ENCODE measurements around the gene KRTAP12-2. TPM values are rescaled to one million over a fixed set of nuclear protein-coding genes. Genes with fewer than 3 reads are reported as not detected.
A peak's percentile ranks its signal among the peaks of the same experiment; 100 is the strongest.

The KRTAP12-2 gene
- total RNA-seq (not detected), polyA plus RNA-seq (not detected)
- long read RNA-seq, donor 1 = 0 reads
- long read RNA-seq, donor 2 = 0 reads
- long read RNA-seq, donor 3 = 0 reads
- long read RNA-seq, donor 4 = 0 reads

- intact Hi-C loops (cut with DNase I) = no loop called here
- 66% methylated on average over 19 of the region's 19 CpGs for WGBS
- H3K27me3 ChIP-seq (ENCODE audit: control insufficient read depth, insufficient read depth) = no peaks in the 10 kb centered on the region
- H3K4me1 ChIP-seq (ENCODE audit: control insufficient read depth, insufficient read depth, low read length) = no peaks in the 10 kb centered on the region
- H3K4me3 ChIP-seq (ENCODE audit: low read length) = no peak within 1 kb of the TSS
- no peaks in the 10 kb centered on the region for H3K9me3 ChIP-seq (ENCODE audit: control insufficient read depth, low read length)
- DNase-seq (peak; percentile 45 to 73 (median 58)), ATAC-seq (peak; percentile 86 to 87)
- H3K27ac ChIP-seq (ENCODE audit: low read length) = no peak within 1 kb of the TSS
Measured at GRCh38 chr21:44666401-44667320, at the start of gene KRTAP12-2. TSS of gene KRTAP12-2 (minus strand) at chr21:44666927. CDS start at chr21:44666886, 41 bp downstream.

GRCh38 chr21:44714905-44715304 lies 48.2 kb upstream of the KRTAP12-2 start:
- Histone ChIP-seq H3K4me1 (ENCODE audit: control insufficient read depth, insufficient read depth, low read length) (no peaks in the 10 kb centered on the region), H3K4me3 (ENCODE audit: low read length) (no peak overlapping the region), H3K27ac (ENCODE audit: low read length) (no peak overlapping the region), H3K27me3 (ENCODE audit: control insufficient read depth, insufficient read depth) (no peaks in the 10 kb centered on the region), H3K9me3 (ENCODE audit: control insufficient read depth, low read length) (no peaks in the 10 kb centered on the region)
- intact Hi-C loops (cut with DNase I) = no loop called here
- DNase-seq (no peak), ATAC-seq (no peak)
- WGBS = 23% methylated on average over 8 of the region's 8 CpGs

GRCh38 chr21:44713846-44714245 lies 47.1 kb upstream of the KRTAP12-2 start:
- Histone ChIP-seq H3K27me3 (ENCODE audit: control insufficient read depth, insufficient read depth) (no peaks in the 10 kb centered on the region), H3K4me1 (ENCODE audit: control insufficient read depth, insufficient read depth, low read length) (no peaks in the 10 kb centered on the region), H3K4me3 (ENCODE audit: low read length) (no peak overlapping the region), H3K9me3 (ENCODE audit: control insufficient read depth, low read length) (no peaks in the 10 kb centered on the region), H3K27ac (ENCODE audit: low read length) (no peak overlapping the region)
- DNase-seq = no peak
- ATAC-seq = no peak
- intact Hi-C loops (cut with DNase I) = no loop called here
- 86% methylated on average over 10 of the region's 10 CpGs for WGBS

DNA sequence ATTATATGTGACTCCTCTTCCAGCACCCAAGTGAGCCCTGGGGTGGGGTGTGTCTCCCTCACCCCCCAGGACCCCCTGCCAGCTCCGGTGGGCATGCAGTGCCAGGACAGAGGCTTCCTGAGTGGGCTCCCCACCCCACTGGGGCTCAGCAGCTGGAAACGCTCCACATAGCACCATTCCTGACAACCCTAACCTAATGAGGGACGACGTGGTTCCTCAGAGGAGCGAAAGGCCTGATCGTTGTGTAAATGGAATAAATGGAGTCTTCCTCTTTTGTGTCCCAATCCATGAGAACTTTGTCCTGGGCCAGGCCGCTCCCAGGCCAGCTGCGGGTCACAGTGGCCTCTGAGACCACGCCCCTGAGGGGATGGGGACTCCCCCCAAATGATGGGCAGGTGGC lies 46.4 kb upstream of the KRTAP12-2 start:
- no peak overlapping the region for H3K4me3 ChIP-seq (ENCODE audit: low read length)
- ATAC-seq (no peak), DNase-seq (peak in 1 of 3 donors; percentile 18)
- no peaks in the 10 kb centered on the region for H3K27me3 ChIP-seq (ENCODE audit: control insufficient read depth, insufficient read depth)
- intact Hi-C loops (cut with DNase I) = no loop called here
- H3K9me3 ChIP-seq (ENCODE audit: control insufficient read depth, low read length) = no peaks in the 10 kb centered on the region
- H3K27ac ChIP-seq (ENCODE audit: low read length) = no peak overlapping the region
- WGBS = 65% methylated on average over 9 of the region's 9 CpGs
- H3K4me1 ChIP-seq (ENCODE audit: control insufficient read depth, insufficient read depth, low read length) = no peaks in the 10 kb centered on the region

DNA sequence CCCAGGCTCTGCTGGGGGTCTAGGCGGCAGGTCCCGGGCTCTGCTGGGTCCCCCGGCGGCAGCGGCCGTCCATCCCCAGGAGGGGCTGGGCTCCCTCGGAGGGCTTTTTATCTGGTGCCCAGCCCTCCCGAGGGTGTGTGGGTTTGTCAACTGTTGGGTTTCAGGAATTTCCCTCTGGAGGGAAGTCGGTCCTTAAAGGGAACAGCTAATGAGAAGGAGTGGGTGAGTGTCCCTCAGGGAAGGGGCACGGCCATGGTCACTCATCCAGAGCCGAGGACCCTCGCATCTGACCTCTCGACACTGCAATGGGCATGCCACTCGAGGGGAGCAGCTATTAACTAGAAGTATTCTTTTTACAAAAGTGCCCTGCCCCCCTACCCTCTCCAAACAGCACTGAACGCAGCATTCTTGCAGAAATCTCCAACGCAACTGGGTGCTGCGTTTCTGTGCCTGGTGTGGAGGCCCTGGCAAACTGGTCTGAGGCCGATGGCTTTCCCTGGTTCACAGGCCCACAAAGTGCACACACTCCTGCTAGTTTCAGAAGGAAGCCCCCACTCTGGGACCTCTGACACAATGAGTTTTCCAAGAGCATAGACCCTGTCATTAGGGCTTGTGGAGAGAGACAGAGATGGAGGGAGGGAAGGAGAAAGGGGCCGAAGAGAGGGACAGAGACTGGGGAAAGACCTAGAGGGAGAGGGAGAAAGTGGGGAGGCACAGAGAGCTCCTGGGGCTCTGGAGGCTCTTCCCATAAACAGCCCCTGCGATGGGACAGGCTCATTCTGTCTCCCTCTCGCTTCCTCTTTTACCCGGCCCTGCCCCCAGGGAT lies 45.7 kb upstream of the KRTAP12-2 start:
- intact Hi-C loops (cut with DNase I) = no loop called here
- no peak overlapping the region for H3K4me3 ChIP-seq (ENCODE audit: low read length)
- H3K4me1 ChIP-seq (ENCODE audit: control insufficient read depth, insufficient read depth, low read length) = no peaks in the 10 kb centered on the region
- H3K27me3 ChIP-seq (ENCODE audit: control insufficient read depth, insufficient read depth) = no peaks in the 10 kb centered on the region
- H3K9me3 ChIP-seq (ENCODE audit: control insufficient read depth, low read length) = no peaks in the 10 kb centered on the region
- no peak for ATAC-seq
- DNase-seq = peak in 1 of 3 donors; percentile 15
- WGBS = 19% methylated on average over 22 of the region's 22 CpGs
- no peak overlapping the region for H3K27ac ChIP-seq (ENCODE audit: low read length)

DNA sequence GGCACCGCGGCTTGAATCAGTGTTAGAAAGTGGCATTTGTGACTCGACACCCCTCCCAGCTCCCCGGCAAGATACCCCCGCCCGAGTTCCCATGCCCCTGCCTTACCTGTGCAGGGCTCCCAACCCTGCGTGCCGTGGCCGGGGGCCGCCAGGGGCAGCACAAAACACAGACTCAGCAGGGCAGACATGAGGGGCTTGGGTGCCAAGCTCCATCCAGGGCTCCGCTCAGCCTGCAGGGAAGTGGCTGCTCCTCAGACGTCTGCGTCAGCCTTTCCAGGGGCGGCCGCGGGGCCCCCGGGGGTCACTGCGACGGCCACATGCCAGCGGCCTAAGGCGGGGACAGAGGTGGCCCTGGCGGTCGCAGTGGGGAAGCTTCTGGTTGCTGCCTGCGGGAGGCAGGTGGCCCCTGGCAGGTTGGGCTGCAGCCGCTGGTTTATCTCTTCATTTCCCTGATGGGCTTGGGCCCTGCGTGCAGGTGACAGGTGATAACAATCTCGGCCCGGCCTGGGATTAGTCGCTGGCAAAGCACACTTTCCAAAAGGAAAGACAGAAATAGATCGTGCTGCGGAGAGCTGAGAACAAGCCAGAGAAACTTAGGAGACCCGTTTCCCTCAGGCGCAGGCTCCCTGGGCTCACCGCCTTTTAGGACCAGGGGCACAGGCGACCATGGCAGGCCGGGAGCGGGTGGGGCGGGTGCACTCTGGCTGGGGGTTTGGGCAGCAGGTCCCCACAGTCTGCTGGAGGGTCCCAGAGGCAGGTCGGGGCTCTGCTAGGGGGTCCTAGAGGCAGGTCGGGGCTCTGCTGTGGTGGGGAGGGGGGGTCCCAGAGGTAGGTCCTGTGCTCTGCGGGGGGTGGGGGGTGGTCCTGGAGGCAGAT lies 44.8 kb upstream of the KRTAP12-2 start, which contains the start of gene TSPEAR:
Gene TSPEAR (minus strand): TSS at position 246 of the 876 bp plus-strand sequence. CDS start 58 bp downstream, at position 188.
- Histone ChIP-seq H3K4me3 (ENCODE audit: low read length) (no peak within 1 kb of the TSS), H3K27ac (ENCODE audit: low read length) (no peak within 1 kb of the TSS), H3K27me3 (ENCODE audit: control insufficient read depth, insufficient read depth) (no peaks in the 10 kb centered on the region), H3K9me3 (ENCODE audit: control insufficient read depth, low read length) (no peaks in the 10 kb centered on the region), H3K4me1 (ENCODE audit: control insufficient read depth, insufficient read depth, low read length) (no peaks in the 10 kb centered on the region)
- WGBS = 1% methylated on average over 41 of the region's 41 CpGs
- intact Hi-C loops (cut with DNase I) = no loop called here
- ATAC-seq = no peak
- peak in 1 of 3 donors; percentile 12 for DNase-seq

DNA sequence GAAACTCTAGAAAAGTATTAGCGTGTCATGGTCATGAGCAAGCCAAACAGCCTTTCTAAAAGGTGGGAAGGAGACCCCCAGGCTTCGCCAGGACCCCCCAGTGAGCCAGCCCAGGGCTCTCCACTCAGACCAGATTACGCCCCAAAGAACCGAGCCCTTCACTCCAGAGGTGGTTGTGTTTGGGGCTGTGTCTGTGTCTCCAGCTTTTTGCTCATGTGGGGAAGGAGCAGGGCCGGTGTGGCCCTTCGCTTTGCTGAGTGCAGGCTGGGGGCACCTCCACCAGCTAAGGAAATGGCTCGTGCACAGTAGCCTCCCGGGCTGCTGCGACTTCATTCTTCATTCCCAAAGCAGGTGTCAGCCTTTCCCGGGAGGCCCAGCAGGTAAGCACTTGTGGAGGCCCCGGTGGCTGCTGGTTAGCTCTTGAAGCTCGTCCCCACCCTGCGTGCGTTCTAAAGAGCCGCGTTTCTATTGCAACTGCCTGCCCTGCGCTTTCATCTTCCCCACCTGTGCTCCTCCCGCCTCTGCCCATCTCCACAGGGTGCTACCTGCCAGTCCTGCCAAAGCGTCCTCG lies 44.1 kb upstream of the KRTAP12-2 start:
- Histone ChIP-seq H3K9me3 (ENCODE audit: control insufficient read depth, low read length) (no peaks in the 10 kb centered on the region), H3K27ac (ENCODE audit: low read length) (no peak overlapping the region), H3K27me3 (ENCODE audit: control insufficient read depth, insufficient read depth) (no peaks in the 10 kb centered on the region), H3K4me3 (ENCODE audit: low read length) (no peak overlapping the region), H3K4me1 (ENCODE audit: control insufficient read depth, insufficient read depth, low read length) (no peaks in the 10 kb centered on the region)
- ATAC-seq = no peak
- peak in 1 of 3 donors; percentile 22 for DNase-seq
- 7% methylated on average over 20 of the region's 20 CpGs for WGBS
- intact Hi-C loops (cut with DNase I) = no loop called here

DNA sequence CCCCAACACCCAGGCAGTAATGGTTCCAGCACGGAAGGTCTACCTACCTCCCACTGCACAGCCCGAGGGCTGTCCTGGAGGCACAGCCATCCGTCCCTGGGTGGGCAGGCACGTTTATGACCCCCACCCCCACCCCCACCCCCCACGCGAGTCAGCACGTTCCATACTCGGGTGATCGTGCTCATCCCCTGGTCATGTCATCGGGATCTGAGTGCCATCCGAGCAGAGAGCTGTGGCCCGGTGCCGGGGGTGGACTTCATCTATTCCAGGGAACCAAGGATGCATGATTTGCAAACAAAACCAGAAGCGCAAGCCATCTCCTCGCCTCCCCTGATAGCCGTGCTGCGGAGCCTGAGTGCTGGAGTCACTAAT lies 43.6 kb upstream of the KRTAP12-2 start:
- Histone ChIP-seq H3K27ac (ENCODE audit: low read length) (peak overlapping the region; percentile 43), H3K4me3 (ENCODE audit: low read length) (peak overlapping the region; percentile 4), H3K27me3 (ENCODE audit: control insufficient read depth, insufficient read depth) (no peaks in the 10 kb centered on the region), H3K4me1 (ENCODE audit: control insufficient read depth, insufficient read depth, low read length) (no peaks in the 10 kb centered on the region), H3K9me3 (ENCODE audit: control insufficient read depth, low read length) (no peaks in the 10 kb centered on the region)
- DNase-seq (no peak), ATAC-seq (no peak)
- intact Hi-C loops (cut with DNase I) = no loop called here
- WGBS = 2% methylated on average over 17 of the region's 17 CpGs

DNA sequence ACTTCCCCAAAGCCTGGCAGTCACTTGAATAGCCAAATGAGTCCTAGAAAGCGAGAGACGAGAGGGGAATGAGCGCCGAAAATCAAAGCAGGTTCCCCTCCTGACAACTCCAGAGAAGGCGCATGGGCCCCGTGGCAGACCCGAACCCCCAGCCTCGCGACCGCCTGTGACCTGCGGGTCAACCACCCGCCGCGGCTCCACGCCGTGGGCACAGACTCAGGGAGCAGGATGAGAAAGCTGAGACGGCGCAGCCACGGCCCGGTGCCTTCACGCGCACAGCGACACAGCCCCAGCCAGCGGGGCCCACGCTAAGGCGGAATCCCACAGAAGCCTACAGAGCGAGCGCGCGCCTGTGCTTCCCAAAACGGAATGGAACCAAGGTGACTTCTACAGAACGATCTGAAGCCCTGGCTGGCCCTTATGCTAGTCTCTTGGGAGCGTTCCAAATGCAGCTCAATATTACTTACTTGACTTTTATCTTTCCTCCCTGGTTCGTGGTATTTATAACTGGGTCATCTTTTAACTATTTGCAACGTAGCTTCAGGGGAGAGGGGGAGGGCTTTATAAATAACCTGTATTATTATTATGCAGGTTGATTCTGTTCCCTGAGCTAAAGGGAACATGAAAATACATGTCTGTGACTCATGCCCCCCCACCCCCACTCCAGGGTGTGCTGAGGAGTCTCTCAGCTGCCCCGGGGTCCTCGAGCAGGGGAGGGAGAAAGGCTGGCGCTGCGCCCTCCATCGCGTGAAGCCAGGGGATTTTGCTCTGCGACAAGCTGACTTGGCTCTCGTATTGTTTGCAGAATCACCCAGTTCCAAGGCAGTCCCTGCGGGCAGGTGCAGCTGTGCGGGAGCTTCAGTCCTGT lies 42.9 kb upstream of the KRTAP12-2 start:
- 2% methylated on average over 45 of the region's 45 CpGs for WGBS
- H3K27ac ChIP-seq (ENCODE audit: low read length) = peak overlapping the region; percentile 43
- DNase-seq (peak in 2 of 3 donors; percentile 57 to 65), ATAC-seq (peak; percentile 45 to 47)
- H3K4me3 ChIP-seq (ENCODE audit: low read length) = peak overlapping the region; percentile 4
- no peaks in the 10 kb centered on the region for H3K9me3 ChIP-seq (ENCODE audit: control insufficient read depth, low read length)
- no peaks in the 10 kb centered on the region for H3K27me3 ChIP-seq (ENCODE audit: control insufficient read depth, insufficient read depth)
- no peaks in the 10 kb centered on the region for H3K4me1 ChIP-seq (ENCODE audit: control insufficient read depth, insufficient read depth, low read length)
- intact Hi-C loops (cut with DNase I) = no loop called here

Data from right cardiac atrium (tissue), 5 donors.